ENCODE data around the gene C5orf34.

The C5orf34 gene

GRCh38 chr5:43437062-43437660, 77.8 kb downstream of the C5orf34 start:
- no CpG with 5 or more reads among the region's 3 CpGs for WGBS (ENCODE audit: insufficient coverage, insufficient read length)
- Histone ChIP-seq H3K4me1 (ENCODE audit: control insufficient read depth, insufficient read depth, low read length) (no peaks in the 10 kb centered on the region), H3K36me3 (ENCODE audit: control insufficient read depth, insufficient read depth, low read length) (no peaks in the 10 kb centered on the region), H3K27me3 (ENCODE audit: control insufficient read depth, insufficient read depth, low read length) (no peaks in the 10 kb centered on the region), H3K9me3 (ENCODE audit: control insufficient read depth, insufficient read depth, low read length) (no peaks in the 10 kb centered on the region), H3K4me3 (ENCODE audit: low read length) (no peak overlapping the region), H3K27ac (ENCODE audit: low read length) (no peak overlapping the region)
- DNase-seq (ENCODE audit: low read depth, low spot score), result no peak

All from iPS DF 6.9 (cell line).